GM10847 (cell line): ENCODE measurements around the gene CMIP.

Source experiments
- POLR2A ChIP-seq: IDR thresholded peaks from 2 replicates; pipeline ENCODE4 v1.6.1; 2011; ENCODE audit not compliant: insufficient read length; ENCODE audit errors: extremely low read depth

CMIP gene

GRCh38 chr16:81544700-81545271 lies 100.2 kb downstream of the CMIP start:
- no peak for TF ChIP-seq POLR2A

DNA sequence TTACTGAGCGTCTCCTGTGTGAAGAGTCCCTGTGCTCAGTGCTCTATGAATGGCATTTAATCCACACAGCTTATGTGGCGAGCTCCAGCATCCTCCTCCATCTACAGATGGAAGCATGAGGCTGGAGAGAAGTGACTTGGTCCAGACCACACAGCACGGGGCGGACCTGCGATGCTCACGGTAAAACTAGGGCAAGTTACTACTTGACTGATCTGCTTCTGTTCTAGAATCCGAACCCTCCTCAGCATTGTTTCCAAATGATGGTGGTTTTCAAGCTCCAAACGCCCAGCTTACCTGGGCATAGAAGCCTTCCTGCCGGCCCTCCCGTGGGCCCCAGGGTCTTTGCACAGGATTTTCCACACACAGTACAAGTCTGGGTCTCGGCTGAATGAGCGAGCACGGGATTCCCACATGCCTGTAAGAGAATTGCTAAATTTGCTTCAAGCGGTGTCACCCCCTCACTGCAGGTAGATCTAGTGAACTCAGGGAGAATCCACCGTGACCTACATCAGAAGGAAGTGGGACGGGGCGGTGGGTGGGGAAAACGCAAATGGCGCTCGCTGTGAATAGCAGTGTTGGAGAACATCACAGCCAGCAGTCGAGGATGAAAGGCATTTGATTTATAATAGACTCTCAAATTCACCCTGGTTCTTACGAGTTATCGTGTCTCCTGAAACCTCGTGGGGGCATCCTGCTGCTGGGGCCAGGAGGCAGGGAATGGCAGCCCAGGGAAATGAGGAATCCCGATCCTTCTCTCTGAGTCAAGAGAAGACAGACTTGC lies 101.1 kb downstream of the CMIP start:
- TF ChIP-seq POLR2A = no peak

DNA sequence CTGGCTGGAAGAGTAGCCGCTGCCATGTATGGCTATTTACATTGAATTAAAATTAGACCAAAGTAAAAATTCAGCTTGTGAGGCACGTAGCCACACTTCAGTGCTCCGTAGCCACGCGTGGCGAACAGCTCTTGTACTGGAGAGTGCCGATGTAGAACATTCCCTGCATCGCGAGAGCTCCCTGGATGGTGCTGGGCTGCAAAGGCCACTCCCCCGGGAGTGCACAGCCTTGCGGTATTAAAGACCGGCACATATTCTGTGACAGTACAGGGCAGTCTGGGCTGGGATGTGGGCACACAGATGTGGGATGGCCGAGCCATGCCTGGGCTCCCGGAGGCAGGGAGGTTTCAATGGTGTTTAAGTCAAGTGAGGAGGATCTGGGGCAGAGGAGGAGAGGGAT lies 102.2 kb downstream of the CMIP start:
- TF ChIP-seq POLR2A = no peak

GRCh38 chr16:81547194-81547938 lies 102.8 kb downstream of the CMIP start:
- no peak for TF ChIP-seq POLR2A

DNA sequence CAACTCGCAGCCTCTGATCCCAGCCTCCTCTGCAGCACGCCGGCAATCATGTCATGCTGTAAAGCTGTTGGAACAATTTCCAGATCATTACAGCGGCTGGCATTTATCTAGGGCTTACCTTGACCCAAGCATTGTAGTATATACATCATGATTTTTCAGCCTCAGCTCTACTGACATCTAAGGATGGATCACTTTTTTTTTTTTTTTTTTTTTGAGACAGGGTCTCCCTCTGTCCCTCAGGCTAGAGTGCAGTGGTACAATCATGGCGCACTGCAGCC lies 103.3 kb downstream of the CMIP start:
- TF ChIP-seq POLR2A = no peak

- TF ChIP-seq POLR2A = no peak
Observed at GRCh38 chr16:81548551-81548875, 103.9 kb downstream of the CMIP start.

DNA sequence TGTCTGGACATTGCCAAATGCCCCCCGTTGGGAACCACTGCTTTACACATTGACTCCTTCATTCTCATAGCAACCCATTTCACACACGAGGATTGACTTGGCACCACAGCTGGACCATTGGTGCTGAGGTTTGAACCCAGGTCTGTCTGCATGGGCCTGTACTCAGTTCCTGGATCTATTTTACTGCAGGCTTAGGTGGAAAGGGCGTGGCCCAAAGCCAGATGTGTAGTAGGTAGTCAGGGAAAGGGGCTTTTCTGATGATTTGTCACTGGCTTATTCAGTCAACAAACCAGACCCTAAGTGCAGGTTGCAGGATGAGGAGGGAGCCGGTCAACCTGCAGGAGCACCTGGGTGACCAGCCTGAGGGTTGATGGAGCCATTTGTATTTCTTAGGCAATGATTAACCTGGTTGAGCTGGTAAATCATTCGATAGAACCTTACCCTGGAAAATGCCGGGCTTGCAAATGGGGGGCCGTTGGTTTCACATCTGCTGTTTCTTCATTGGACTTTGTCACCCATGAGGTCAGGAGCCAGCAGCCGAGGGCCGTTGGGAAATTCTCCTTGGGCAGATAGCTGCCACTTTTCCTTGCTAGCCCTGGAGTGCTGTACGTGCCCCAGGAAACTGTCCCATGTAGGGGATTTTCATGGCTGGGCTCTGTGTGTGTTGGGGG lies 104.4 kb downstream of the CMIP start:
- no peak for TF ChIP-seq POLR2A

GRCh38 chr16:81549547-81550431 lies 105.2 kb downstream of the CMIP start:
- no peak for TF ChIP-seq POLR2A

DNA sequence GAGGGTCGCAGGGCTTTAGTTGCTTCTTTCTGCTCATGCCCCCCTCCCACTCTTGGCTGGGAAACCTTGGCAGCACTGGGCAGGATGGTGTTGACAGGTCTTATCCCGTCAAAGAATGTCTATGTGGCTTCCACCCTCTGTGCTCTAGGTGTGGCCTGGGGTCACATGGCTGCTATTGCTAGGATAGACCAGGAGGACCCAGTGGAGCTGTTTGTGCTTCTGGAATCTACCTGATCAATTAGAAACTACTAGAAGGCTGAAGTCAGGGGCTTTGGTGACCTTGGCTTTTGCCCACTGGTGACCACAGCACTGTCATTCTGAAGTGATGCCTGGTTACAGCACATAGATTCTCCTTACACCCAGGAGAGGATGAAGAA lies 105.8 kb downstream of the CMIP start:
- no peak for TF ChIP-seq POLR2A

DNA sequence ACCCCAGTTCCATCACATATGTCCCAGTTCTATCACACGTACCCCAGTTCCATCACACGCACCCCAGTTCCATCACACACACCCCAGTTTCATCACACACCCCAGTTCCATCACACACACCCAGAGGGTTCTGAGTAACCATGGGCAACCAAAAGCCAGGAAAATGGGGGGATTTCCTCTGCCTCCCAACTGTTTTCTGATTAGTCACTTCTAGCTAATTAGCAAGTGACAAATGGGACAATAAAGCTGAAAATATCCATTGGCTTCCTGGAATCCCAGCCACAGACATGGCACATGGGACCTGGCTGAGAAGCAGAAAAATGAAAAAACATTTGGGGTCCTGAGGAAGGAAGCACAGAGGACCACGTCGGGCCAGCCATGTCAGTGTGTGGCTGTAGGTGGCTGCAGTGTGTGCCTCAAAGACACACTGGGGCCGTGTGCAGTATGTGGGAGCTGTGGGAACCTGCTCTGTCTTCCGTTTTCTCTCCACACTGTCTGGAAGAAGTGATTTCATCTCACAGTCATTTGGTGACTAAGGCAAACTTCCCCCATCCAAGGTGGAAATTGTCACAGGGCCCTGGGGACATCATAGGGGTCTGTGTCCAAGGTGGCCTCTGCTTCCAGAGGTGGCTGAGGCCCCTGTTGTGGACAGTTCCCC lies 106.7 kb downstream of the CMIP start:
- TF ChIP-seq POLR2A = no peak

DNA sequence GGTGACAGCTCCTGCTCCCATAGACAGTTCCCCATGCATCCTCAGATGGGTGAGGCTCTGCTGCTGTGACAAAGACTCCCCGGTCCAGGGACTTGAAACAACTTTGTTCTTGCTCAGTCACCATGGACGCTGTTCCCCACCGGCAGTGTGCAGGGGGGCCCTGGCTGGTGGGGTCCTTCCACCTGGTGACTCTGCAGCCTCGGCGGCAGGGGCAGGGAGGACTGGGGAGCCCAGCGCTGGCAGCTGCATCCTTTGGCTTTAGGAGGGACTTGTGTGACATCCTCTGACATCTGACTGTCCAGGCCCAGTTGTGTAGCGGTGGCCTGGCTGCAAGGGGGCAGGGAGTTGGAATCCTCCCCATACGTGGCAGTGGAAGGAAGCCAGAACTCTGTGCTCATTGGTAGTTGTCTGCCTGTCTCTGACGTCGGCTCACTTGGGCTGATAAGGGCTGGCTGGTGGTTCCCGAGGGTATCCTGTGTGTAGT lies 107.3 kb downstream of the CMIP start:
- TF ChIP-seq POLR2A = no peak

DNA sequence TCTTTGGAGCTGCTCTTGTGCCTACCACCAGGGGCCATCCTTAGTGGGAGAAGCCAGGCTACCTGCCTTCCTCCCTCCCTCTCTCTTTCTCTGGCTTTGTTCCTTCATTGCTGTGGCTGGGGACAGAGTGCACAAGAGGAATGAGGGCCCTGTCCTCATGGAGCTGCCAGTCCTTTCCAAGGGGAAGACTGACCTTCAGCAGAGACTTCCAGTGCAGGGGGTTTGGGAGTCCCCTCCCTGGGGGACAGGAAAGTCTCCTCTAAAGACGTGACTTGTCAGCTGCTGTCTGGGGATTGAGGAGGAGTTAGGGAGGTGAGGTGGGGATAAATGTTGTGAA lies 108.1 kb downstream of the CMIP start:
- TF ChIP-seq POLR2A = no peak

DNA sequence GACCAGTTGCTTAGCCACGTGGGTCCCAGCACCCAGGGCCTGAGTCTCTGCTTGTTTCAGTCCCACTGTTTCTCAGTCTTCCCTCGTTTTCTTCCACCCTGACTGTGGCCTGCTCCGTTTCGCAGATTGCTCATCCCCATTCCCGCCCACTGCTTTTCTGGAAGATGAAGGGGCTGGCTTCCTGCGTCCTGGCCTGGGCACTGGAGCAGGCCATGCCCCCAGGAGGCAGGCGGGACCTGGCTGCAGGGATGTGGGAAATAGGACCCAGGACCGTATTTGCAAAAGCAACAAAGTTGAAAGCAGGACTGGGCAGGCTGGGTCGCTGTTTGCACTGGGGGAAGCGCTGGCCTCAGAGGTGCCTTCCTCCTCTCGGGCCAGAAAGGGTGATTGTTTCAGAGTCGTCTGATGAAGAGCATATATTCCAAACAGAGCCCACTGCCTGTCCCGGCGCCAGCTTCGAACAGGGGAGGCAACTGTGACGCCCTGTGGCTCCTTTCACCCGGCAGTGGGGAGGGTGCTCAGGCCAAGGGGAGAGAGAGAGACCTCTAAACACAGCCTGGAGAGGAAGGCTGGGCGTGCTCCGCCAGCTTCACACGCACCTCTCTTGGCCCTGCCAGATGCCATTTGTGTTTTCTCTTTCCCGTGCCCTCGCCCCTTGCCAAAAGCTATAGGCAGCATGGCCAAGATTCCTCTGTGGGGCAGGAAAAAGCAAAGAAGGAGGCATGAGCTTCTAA lies 108.6 kb downstream of the CMIP start:
- TF ChIP-seq POLR2A = no peak
